KMS-11 (cell line): ENCODE data around the gene JMJD6.

Experiments
- H2AFZ ChIP-seq: fragments of 200-600 bp; sonication (generic); 2 replicates; pipeline ENCODE4 v1.6.1; 2016; ENCODE audit warnings: antibody characterized with exemption, mixed run types, low read depth
- H3K27ac ChIP-seq: fragments of 200-600 bp; sonication (generic); 2 replicates; pipeline ENCODE4 v1.6.1; 2016; ENCODE audit warnings: mild to moderate bottlenecking, mixed run types
- H3K27me3 ChIP-seq: fragments of 200-600 bp; sonication (generic); 2 replicates; pipeline ENCODE4 v1.6.1; 2017; ENCODE audit warnings: mild to moderate bottlenecking, low read depth, mixed run types, moderate library complexity; ENCODE audit not compliant: insufficient read depth
- H3K36me3 ChIP-seq: fragments of 200-600 bp; sonication (generic); 2 replicates; pipeline ENCODE4 v1.6.1; 2017; ENCODE audit warnings: mild to moderate bottlenecking, mixed run types; ENCODE audit not compliant: insufficient read depth
- H3K4me1 ChIP-seq: fragments of 200-600 bp; sonication (generic); 2 replicates; pipeline ENCODE4 v1.6.1; 2016; ENCODE audit warnings: mild to moderate bottlenecking, low read depth, mixed run types; ENCODE audit not compliant: poor library complexity, severe bottlenecking
- H3K4me2 ChIP-seq: fragments of 200-600 bp; sonication (generic); 2 replicates; pipeline ENCODE4 v1.7.0; 2016; ENCODE audit warnings: mild to moderate bottlenecking, mixed run types
- H3K4me3 ChIP-seq: fragments of 200-600 bp; sonication (generic); IDR thresholded peaks from 2 replicates; pipeline ENCODE4 v1.6.1; 2017; ENCODE audit warnings: low read depth, low read length, mixed read lengths; ENCODE audit not compliant: insufficient read depth
- H3K79me2 ChIP-seq: fragments of 200-600 bp; sonication (generic); 2 replicates; pipeline ENCODE4 v1.6.1; 2016; ENCODE audit warnings: low read depth, mixed run types; ENCODE audit not compliant: insufficient read depth
- H3K9ac ChIP-seq: fragments of 200-600 bp; sonication (generic); 2 replicates; pipeline ENCODE4 v1.6.1; 2016; ENCODE audit warnings: mild to moderate bottlenecking, mixed run types
- H4K20me1 ChIP-seq: fragments of 200-600 bp; sonication (generic); 2 replicates; pipeline ENCODE4 v1.6.1; 2016; ENCODE audit warnings: mild to moderate bottlenecking, mixed run types; ENCODE audit not compliant: insufficient read depth
- TF ChIP-seq, protein P1 (sequence below): fragments of 200-600 bp; sonication (generic); conservative IDR thresholded peaks from 2 replicates; pipeline ENCODE4 v1.6.1; 2017; ENCODE audit warnings: low read depth, mild to moderate bottlenecking, antibody characterized with exemption, low read length, moderate library complexity, mixed read lengths

JMJD6 gene

DNA sequence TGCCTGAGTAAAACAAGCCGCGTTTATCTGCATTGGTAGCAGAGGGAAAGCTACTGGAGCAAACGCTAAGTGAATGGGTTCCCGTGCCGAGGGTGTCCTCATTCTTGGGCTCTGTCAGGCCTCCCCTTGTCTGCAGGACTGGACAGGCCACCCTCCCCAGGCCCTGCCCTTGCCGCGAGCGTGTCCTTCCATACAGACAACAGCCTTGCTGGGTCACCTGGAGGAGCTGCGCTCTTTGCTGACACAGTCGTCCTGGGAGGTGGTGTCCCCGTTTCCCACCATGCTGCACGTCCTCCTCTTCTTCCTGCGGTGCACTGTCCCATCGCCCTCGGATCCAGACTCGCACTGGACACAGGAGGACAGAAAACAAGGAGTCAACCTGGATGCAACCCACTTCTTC lies 7.9 kb downstream of the JMJD6 start:
- Histone ChIP-seq H3K27me3 (no peaks in the 10 kb centered on the region), H3K4me1 (peaks cover 65% of the 10 kb centered on the region), H3K27ac (no peak overlapping the region), H2AFZ (no peak overlapping the region), H3K4me3 (no peak overlapping the region), H3K79me2 (peaks cover 19% of the 10 kb centered on the region), H3K4me2 (no peak overlapping the region), H3K9ac (no peak overlapping the region), H3K36me3 (peaks cover 36% of the 10 kb centered on the region; the same call in 1 of the 2 replicates), H4K20me1 (0 out of 2 replicates have a peak, but pooled peaks cover under 1% of the 10 kb centered on the region)
- TF ChIP-seq, protein P1, sequence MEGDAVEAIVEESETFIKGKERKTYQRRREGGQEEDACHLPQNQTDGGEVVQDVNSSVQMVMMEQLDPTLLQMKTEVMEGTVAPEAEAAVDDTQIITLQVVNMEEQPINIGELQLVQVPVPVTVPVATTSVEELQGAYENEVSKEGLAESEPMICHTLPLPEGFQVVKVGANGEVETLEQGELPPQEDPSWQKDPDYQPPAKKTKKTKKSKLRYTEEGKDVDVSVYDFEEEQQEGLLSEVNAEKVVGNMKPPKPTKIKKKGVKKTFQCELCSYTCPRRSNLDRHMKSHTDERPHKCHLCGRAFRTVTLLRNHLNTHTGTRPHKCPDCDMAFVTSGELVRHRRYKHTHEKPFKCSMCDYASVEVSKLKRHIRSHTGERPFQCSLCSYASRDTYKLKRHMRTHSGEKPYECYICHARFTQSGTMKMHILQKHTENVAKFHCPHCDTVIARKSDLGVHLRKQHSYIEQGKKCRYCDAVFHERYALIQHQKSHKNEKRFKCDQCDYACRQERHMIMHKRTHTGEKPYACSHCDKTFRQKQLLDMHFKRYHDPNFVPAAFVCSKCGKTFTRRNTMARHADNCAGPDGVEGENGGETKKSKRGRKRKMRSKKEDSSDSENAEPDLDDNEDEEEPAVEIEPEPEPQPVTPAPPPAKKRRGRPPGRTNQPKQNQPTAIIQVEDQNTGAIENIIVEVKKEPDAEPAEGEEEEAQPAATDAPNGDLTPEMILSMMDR: no peak

DNA sequence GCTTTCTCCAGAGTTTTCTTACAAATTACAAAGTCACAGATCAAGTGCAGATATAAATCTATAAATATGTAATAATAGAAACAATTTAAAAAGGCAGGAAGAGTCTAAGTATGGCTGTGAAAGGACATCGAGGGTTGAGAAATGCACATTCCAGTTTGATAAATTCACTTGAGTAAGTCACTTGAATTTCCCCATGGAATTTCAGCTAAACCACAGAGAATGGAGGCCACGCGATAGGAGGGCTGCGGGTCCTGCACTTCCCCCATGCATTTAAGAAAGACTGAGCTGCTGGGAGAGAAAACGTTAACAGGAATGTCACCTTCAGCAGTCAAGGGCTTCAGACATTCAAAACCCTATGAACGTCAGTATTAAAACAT lies 9.6 kb downstream of the JMJD6 start:
- Histone ChIP-seq H3K27ac (peak overlapping the region; percentile 88), H4K20me1 (no peaks in the 10 kb centered on the region), H2AFZ (no peak overlapping the region), H3K4me1 (peaks cover 59% of the 10 kb centered on the region), H3K4me3 (no peak overlapping the region), H3K79me2 (peaks cover 4% of the 10 kb centered on the region), H3K27me3 (no peaks in the 10 kb centered on the region), H3K9ac (peak overlapping the region; percentile 22; the same call in 1 of the 2 replicates), H3K4me2 (peak overlapping the region; percentile 26), H3K36me3 (peaks cover 31% of the 10 kb centered on the region; the same call in 1 of the 2 replicates)
- TF ChIP-seq, protein P1: no peak

DNA sequence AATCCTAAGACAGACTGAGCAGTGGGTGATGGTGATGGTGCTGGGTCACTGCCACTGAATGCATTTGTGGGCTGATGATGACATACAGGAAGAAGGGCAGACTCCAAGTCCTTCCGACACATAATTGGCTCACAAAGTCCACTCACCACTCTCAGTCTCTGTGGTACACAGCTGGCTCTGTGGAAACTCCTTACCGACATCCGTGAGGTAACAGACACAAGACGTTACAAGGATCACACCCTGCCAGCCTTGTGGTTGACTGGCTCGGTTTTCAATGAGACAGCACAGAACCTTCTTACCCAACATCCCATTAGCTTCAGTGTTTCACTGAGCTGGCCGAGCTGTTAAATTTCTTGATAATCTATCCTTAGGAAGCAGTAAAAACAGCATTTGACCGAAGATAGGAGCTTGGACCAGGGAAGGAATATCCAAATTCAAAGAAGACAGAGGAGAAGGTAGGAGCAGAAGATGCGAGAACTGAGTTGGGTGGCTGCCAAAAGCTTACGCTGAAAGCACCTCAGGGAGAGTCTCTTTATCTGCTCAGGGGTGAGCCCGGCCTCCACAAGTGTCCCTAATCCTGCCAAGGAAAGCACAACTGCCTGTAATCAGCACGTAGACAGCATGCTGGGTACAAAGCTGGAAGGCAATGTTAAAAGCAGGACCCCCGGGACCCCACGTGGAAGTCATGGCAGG lies 10.1 kb downstream of the JMJD6 start:
- Histone ChIP-seq H3K79me2 (no peaks in the 10 kb centered on the region), H3K27me3 (peaks cover 1% of the 10 kb centered on the region; the same call in 1 of the 2 replicates), H2AFZ (no peak overlapping the region), H3K4me3 (no peak overlapping the region), H3K4me2 (peak overlapping the region; percentile 65), H3K27ac (peak overlapping the region; percentile 88), H3K36me3 (peaks cover 26% of the 10 kb centered on the region; the same call in 1 of the 2 replicates), H3K9ac (peak overlapping the region; percentile 22; the same call in 1 of the 2 replicates), H4K20me1 (no peaks in the 10 kb centered on the region), H3K4me1 (peaks cover 56% of the 10 kb centered on the region)
- TF ChIP-seq, protein P1: no peak

DNA sequence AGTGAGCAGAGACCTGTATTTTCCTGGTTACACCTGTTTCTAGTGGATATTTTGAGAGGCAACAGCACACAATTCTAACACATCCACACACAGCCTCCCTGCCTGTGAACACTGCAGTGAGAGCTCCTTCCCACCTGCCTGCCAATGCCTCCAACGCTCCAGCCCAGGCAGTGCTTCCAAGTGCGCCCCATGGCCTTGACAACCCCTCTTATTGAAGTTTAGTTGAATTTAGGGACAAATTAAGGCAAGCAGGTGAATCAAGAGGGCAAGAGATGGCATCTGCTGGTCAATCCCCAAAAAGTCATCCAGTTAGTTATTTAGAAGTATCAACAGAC lies 10.9 kb downstream of the JMJD6 start:
- peaks cover 56% of the 10 kb centered on the region for H3K4me1 ChIP-seq
- no peak overlapping the region for H2AFZ ChIP-seq
- H3K4me3 ChIP-seq: no peak overlapping the region
- peak overlapping the region; percentile 16; the same call in 1 of the 2 replicates for H3K9ac ChIP-seq
- no peaks in the 10 kb centered on the region for H3K79me2 ChIP-seq
- peak overlapping the region; percentile 65 for H3K4me2 ChIP-seq
- TF ChIP-seq, protein P1: no peak
- no peaks in the 10 kb centered on the region for H4K20me1 ChIP-seq
- H3K36me3 ChIP-seq: peaks cover 19% of the 10 kb centered on the region; the same call in 1 of the 2 replicates
- H3K27ac ChIP-seq: peak overlapping the region; percentile 88
- peaks cover 4% of the 10 kb centered on the region; the same call in 1 of the 2 replicates for H3K27me3 ChIP-seq
